HG02973 (cell line): ENCODE measurements around the gene CT47A1.
"Not testable (repeated sequence)": the region's sequence is repeated elsewhere in the genome, so short reads cannot be mapped to it uniquely, and the experiment has no call there.

Experiments
- ATAC-seq: cut with Tn5 transposase; IDR thresholded peaks from one replicate; pipeline ENCODE4 v1.9.1; 2021; ENCODE audit warnings: moderate library complexity; ENCODE audit not compliant: unreplicated experiment

CT47A1 gene

DNA sequence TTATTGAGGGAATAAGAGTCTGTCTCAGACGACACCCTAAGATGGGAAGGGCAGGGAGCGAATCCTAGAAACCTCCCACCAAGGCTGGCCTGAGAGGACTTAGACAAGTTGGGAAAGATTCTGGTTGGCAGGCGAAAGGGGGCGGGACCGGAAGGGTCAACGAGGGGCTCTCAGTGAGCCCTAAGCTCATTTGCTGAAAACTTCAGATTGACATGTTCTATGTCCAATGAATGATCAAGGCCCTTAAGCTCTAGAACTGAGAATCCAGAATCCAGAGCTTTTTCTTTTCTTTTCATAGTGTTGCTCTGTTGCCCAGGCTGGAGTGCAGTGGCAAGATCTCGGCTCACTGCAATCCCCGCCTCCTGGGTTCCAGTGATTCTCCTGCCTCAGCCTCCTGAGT, at the start of gene CT47A1:
TSS of gene CT47A1 (minus strand) at position 101 of the 400 bp plus-strand sequence. CDS start 231 bp downstream, outside the sequence.
- not testable (repeated sequence) for ATAC-seq

DNA sequence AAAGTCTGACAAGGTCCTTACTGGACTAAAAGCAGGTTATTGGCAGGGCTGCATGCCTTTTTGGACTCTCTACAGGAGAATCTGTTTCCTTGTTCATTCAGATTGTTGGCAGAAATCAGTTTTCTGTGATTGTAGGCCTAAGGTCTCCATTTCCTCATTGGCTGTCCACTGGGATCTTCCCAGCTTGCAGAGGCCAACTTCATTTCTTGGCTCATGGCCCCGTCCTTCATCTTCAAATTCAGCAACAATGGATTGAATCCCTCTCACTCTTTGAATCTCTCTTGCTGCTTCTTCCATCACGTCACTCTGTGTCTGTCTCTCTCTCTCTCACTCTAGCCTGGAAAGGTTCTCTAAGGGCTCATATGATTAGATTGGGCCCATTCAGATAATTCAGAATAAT, 47.0 kb upstream of the CT47A1 start:
- ATAC-seq: no peak

DNA sequence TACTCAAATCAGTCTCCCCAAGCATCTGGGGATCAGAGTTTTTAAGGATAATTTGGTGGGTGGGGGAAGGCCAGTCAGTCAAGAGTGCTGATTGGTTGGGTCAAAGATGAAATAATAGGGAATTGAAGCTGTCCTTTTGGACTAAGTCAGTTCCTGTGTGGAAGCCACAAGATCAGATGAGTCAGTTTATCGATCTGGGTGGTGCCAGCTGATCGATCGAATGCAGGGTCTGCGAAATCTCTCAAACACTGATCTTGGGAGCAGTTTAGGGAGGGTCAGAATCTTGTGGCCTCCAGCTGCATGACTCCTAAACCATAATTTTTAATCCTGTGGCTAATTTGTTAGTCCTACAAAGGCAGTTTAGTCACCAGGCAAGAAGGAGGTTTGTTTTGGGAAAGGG, 44.5 kb upstream of the CT47A1 start:
- ATAC-seq: no peak

DNA sequence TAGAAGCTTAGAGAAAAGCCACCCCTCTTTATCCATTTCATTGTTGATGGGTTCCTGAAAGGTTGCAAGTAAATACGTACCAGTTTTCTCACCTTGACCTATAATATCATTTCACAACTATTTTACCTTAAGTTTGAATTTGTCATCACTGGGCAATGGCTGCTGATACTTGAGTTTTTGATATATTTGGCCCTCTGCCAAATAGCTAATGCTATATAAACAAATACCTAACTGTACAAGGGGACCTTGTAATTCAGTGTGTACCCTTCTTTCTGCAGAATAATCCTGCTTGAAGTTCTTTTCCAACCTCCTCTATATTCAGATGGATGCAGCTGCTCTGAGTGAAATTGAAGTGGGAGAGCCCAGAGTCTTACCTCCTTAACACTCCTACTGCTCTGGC, 42.9 kb upstream of the CT47A1 start:
- ATAC-seq: no peak

DNA sequence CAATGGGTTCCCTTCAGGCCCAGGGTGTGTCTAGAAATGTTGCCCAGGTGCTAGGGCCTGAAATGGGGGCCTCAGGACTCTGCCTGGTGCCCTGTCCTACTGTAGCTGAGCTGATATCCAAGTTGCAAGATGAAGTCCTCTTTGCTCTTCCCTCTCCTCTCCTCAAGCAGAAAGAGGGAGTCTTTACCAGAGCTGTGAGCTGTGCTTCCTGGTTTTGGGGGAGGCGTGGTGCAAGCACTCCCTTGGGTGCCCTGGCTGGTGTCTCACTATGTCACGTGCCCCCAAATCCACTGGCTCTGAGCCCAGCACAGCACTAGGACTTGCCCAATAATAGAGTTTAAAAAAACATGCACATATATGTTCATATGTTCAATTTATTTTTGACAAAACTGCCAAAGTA, 29.3 kb upstream of the CT47A1 start:
- ATAC-seq: no peak

DNA sequence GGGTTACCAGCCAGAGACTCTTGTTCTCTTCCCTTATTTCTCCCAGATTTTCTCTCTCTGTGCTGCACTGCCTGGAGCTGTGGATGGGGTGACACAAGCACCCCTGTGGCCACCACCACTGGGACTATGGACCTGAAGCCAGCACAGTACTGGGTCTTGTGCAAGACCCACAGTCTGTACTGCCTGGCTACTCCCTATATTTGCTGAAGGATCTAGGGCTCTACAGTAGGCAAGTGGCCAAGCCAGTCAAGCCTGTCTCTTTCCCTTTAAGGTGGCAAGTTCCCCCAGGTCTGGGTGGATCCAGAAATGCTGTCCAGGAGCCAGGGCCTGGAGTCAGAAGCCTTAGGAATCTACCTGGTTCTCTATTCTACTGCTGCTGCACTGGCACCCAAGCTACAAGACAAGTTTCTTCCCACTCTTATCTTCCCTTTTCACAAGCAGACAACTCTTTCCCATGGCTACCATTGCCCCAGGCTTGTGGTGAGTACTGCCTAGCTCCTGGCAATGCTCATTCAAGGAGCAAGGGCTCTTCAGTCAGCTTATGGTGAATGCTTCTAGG, 28.4 kb upstream of the CT47A1 start:
- no peak for ATAC-seq

DNA sequence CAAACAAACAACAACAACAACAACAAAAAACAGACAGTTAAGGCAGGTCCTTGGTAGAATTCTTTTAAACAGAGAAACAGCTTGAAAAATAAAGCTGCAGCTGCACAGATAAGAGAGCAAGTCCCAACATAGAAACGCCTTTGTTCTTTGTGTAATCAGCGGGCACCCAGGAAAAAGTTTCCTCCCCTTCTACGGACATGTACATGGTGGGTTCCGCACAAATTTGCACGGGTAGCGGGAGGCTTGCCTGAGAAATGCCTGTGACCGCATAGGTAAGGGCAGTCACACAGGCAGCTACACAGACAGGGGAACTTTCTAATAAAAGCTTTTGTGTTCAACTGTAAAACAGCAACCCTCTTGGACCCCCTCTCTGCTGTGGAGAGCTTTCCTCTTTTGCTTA, 25.7 kb upstream of the CT47A1 start:
- no peak for ATAC-seq

DNA sequence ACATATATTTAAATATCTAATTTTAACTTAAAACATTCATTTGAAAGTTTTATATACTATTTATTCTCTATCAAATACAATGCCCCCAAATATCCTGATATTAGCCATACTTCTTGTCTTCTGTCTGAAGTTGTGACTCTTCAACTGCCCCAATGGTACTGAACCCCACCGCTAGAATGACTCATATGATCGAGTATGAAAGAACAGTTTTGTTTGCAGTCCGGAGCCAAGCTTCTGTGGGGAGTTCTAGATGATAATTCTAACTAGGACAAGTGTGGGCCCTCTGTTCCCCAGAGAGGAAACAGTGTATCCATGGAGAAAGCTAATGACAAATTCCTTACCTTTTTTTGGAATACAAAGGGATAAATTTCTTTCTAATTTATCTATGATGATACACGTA, 24.7 kb upstream of the CT47A1 start:
- ATAC-seq: no peak

DNA sequence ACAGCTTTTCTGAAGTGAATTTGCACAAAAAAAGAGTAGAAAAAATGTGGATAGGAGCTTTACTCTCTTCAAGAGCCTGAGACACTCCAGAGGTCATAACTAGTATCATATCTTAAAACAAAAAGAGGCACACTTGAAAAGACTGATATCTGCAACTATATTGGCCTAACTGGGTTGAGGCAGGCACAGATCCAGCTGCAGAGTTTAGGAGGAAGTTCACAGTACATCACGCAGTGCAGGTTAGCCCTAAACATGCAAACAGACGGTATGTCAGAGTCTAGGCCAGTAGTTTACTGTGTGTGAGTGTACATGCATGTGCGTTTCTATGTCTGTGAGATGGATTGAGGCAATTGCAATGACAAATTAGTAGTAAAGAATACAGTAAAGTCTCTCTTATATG, 24.2 kb upstream of the CT47A1 start:
- ATAC-seq: no peak

DNA sequence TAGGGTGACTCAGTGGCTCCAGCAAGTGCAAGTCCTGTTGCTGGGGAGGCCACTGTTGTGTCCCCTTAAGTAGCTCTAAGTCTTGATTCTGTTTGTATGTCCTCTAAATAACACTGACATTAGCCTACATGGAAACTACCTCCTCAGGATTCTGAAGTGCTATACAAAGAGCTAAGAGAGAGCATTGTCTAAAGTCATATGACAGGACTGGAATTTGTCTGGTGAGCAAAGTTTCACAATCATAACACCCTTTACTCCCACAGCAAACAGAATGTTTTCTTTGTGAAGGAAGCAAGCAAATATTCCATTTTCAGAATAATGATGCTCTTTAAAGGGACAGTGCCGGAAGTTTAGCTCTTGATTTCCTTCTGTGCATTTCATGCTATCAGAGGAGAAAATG, 23.4 kb upstream of the CT47A1 start:
- ATAC-seq: no peak

DNA sequence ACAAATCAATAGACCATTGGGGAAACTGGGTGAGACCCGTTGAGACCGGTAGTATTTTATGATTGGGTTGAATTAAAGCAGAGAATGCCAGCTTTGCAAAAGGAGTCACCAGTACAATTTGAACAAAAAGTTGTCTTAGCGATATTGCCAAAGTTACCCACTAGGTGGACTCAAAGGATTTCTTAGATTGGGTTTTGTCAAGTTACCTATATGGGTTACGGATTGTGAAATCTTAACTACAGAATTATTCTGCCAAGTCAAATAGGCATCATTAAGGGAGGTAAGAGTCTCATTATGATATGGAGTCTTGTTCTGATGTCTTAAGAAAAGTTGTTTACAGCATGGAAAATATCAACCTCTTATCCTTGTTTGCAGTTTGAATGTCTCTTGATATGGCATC, 15.0 kb upstream of the CT47A1 start:
- no peak for ATAC-seq

DNA sequence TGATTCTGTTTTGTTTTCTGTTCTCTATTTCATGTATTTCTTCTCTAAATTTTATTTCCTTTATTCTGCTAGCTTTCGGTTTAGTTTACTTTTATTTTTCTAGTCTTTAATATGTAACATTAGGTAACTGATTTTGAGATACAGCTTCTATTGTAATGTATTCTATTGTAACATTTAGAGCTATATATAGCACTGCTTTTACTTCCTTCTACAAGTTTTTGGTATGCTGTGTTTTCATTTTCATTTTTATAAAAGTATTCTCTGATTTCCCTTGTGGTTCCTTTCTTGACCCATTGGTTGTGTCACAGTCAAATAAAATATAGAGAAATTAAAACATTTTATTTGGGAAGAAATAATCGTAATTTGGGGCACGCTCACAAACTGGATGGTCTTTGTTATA, 13.9 kb upstream of the CT47A1 start:
- ATAC-seq: no peak

DNA sequence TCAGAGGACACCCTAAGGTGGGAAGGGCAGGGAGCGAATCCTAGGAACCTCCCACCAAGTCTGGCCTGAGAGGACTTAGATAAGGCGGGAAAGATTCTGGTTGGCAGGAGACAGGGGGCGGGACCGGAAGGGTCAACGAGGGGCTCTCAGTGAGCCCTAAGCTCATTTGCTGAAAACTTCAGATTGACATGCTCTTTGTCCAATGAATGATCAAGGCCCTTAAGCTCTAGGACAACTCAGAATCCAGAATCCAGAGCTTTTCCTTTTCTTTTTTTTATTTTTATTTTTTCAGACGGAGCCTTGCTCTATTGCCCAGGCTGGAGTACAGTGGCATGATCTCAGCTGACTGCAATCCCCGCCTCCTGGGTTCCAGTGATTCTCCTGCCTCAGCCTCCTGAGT, 29.1 kb downstream of the CT47A1 start, which contains the start of gene CT47A7:
TSS of gene CT47A7 (minus strand) at position 101 of the 400 bp plus-strand sequence. CDS start 255 bp downstream, outside the sequence.
- ATAC-seq: not testable (repeated sequence)
